ENCODE results near the gene SLCO1B1. TPM values are rescaled to one million over a fixed set of nuclear protein-coding genes. Genes with fewer than 3 reads are reported as not detected.
"Not testable (repeated sequence)": the region's sequence is repeated elsewhere in the genome, so short reads cannot be mapped to it uniquely, and the experiment has no call there.

The SLCO1B1 gene
- polyA plus RNA-seq, 4 donors: not detected

GRCh38 chr12:21172079-21172478 lies 41.1 kb downstream of the SLCO1B1 start:
- no peak for FAIRE-seq
- no peak overlapping the region for H3K27ac ChIP-seq (ENCODE audit: low read depth in 1 of 3, low read length in 2 of 3)
- no peak for DNase-seq
- H3K4me1 ChIP-seq (ENCODE audit: control insufficient read depth in 3 of 3, insufficient read depth in 2 of 3, low read depth in 1 of 3, low read length in 2 of 3): no peaks in the 10 kb centered on the region
- no peak overlapping the region for H3K4me3 ChIP-seq (ENCODE audit: low read depth in 1 of 3, low read length in 3 of 3)
- 94 to 97% (median 97%) methylated on average over 1 of the region's 1 CpG for WGBS, 3 donors
- H3K36me3 ChIP-seq (ENCODE audit: control insufficient read depth in 3 of 3, insufficient read depth in 2 of 3, low read depth in 1 of 3, low read length in 3 of 3): no peaks in the 10 kb centered on the region
- H3K27me3 ChIP-seq (ENCODE audit: control insufficient read depth in 3 of 3, insufficient read depth in 3 of 3, low read length in 3 of 3): no peaks in the 10 kb centered on the region
- no peaks in the 10 kb centered on the region for H3K9me3 ChIP-seq (ENCODE audit: control insufficient read depth in 2 of 2, insufficient read depth in 1 of 2, low read depth in 1 of 2, low read length in 1 of 2)

GRCh38 chr12:21183721-21184275 lies 52.8 kb downstream of the SLCO1B1 start:
- Histone ChIP-seq H3K4me1 (ENCODE audit: control insufficient read depth in 3 of 3, insufficient read depth in 2 of 3, low read depth in 1 of 3, low read length in 2 of 3) (no peaks in the 10 kb centered on the region), H3K36me3 (ENCODE audit: control insufficient read depth in 3 of 3, insufficient read depth in 2 of 3, low read depth in 1 of 3, low read length in 3 of 3) (no peaks in the 10 kb centered on the region), H3K27me3 (ENCODE audit: control insufficient read depth in 3 of 3, insufficient read depth in 3 of 3, low read length in 3 of 3) (no peaks in the 10 kb centered on the region), H3K4me3 (ENCODE audit: low read depth in 1 of 3, low read length in 3 of 3) (no peak overlapping the region), H3K27ac (ENCODE audit: low read depth in 1 of 3, low read length in 2 of 3) (no peak overlapping the region), H3K9me3 (ENCODE audit: control insufficient read depth in 2 of 2, insufficient read depth in 1 of 2, low read depth in 1 of 2, low read length in 1 of 2) (no peaks in the 10 kb centered on the region)
- FAIRE-seq (no peak), DNase-seq (no peak)
- 53 to 64% (median 55%) methylated on average over 3 of the region's 3 CpGs for WGBS, 3 donors

- Histone ChIP-seq H3K27ac (ENCODE audit: low read depth in 1 of 3, low read length in 2 of 3) (no peak overlapping the region), H3K36me3 (ENCODE audit: control insufficient read depth in 3 of 3, insufficient read depth in 2 of 3, low read depth in 1 of 3, low read length in 3 of 3) (no peaks in the 10 kb centered on the region), H3K4me1 (ENCODE audit: control insufficient read depth in 3 of 3, insufficient read depth in 2 of 3, low read depth in 1 of 3, low read length in 2 of 3) (no peaks in the 10 kb centered on the region), H3K4me3 (ENCODE audit: low read depth in 1 of 3, low read length in 3 of 3) (no peak overlapping the region), H3K27me3 (ENCODE audit: control insufficient read depth in 3 of 3, insufficient read depth in 3 of 3, low read length in 3 of 3) (no peaks in the 10 kb centered on the region), H3K9me3 (ENCODE audit: control insufficient read depth in 2 of 2, insufficient read depth in 1 of 2, low read depth in 1 of 2, low read length in 1 of 2) (no peaks in the 10 kb centered on the region)
- FAIRE-seq (no peak), DNase-seq (peak; percentile 8 to 29)
- 16 to 58% (median 23%) methylated on average over 3 of the region's 3 CpGs for WGBS, 3 donors
These were observed 59.0 kb downstream of the SLCO1B1 start for GRCh38 chr12:21190016-21190415.

- WGBS, 3 donors: 81 to 92% (median 85%) methylated on average over 12 to 18 of the region's 19 CpGs
- DNase-seq; FAIRE-seq; H3K27ac ChIP-seq (ENCODE audit: low read depth in 1 of 3, low read length in 2 of 3); H3K9me3 ChIP-seq (ENCODE audit: control insufficient read depth in 2 of 2, insufficient read depth in 1 of 2, low read depth in 1 of 2, low read length in 1 of 2); H3K27me3 ChIP-seq (ENCODE audit: control insufficient read depth in 3 of 3, insufficient read depth in 3 of 3, low read length in 3 of 3); H3K4me3 ChIP-seq (ENCODE audit: low read depth in 1 of 3, low read length in 3 of 3); H3K36me3 ChIP-seq (ENCODE audit: control insufficient read depth in 3 of 3, insufficient read depth in 2 of 3, low read depth in 1 of 3, low read length in 3 of 3); H3K4me1 ChIP-seq (ENCODE audit: control insufficient read depth in 3 of 3, insufficient read depth in 2 of 3, low read depth in 1 of 3, low read length in 2 of 3): not testable (repeated sequence)
These were observed 83.4 kb downstream of the SLCO1B1 start for GRCh38 chr12:21214433-21214832.

- no peak overlapping the region for H3K27ac ChIP-seq (ENCODE audit: low read depth in 1 of 3, low read length in 2 of 3)
- no peak for FAIRE-seq
- no peak overlapping the region for H3K4me3 ChIP-seq (ENCODE audit: low read depth in 1 of 3, low read length in 3 of 3)
- H3K4me1 ChIP-seq (ENCODE audit: control insufficient read depth in 3 of 3, insufficient read depth in 2 of 3, low read depth in 1 of 3, low read length in 2 of 3): no peaks in the 10 kb centered on the region
- whole genome bisulfite sequencing, 3 donors: 31 to 58% (median 40%) methylated on average over 2 of the region's 2 CpGs
- H3K27me3 ChIP-seq (ENCODE audit: control insufficient read depth in 3 of 3, insufficient read depth in 3 of 3, low read length in 3 of 3): no peaks in the 10 kb centered on the region
- DNase-seq: no peak
- H3K36me3 ChIP-seq (ENCODE audit: control insufficient read depth in 3 of 3, insufficient read depth in 2 of 3, low read depth in 1 of 3, low read length in 3 of 3): no peaks in the 10 kb centered on the region
- H3K9me3 ChIP-seq (ENCODE audit: control insufficient read depth in 2 of 2, insufficient read depth in 1 of 2, low read depth in 1 of 2, low read length in 1 of 2): no peaks in the 10 kb centered on the region
These were observed 88.2 kb downstream of the SLCO1B1 start for GRCh38 chr12:21219206-21219605.

GRCh38 chr12:21220266-21220665 lies 89.3 kb downstream of the SLCO1B1 start:
- no peaks in the 10 kb centered on the region for H3K36me3 ChIP-seq (ENCODE audit: control insufficient read depth in 3 of 3, insufficient read depth in 2 of 3, low read depth in 1 of 3, low read length in 3 of 3)
- H3K27ac ChIP-seq (ENCODE audit: low read depth in 1 of 3, low read length in 2 of 3): no peak overlapping the region
- H3K27me3 ChIP-seq (ENCODE audit: control insufficient read depth in 3 of 3, insufficient read depth in 3 of 3, low read length in 3 of 3): no peaks in the 10 kb centered on the region
- DNase-seq: no peak
- no peaks in the 10 kb centered on the region for H3K9me3 ChIP-seq (ENCODE audit: control insufficient read depth in 2 of 2, insufficient read depth in 1 of 2, low read depth in 1 of 2, low read length in 1 of 2)
- H3K4me3 ChIP-seq (ENCODE audit: low read depth in 1 of 3, low read length in 3 of 3): no peak overlapping the region
- WGBS, 3 donors: 62 to 70% (median 65%) methylated on average over 3 of the region's 3 CpGs
- H3K4me1 ChIP-seq (ENCODE audit: control insufficient read depth in 3 of 3, insufficient read depth in 2 of 3, low read depth in 1 of 3, low read length in 2 of 3): no peaks in the 10 kb centered on the region
- no peak for FAIRE-seq

GRCh38 chr12:21221072-21221471 lies 90.1 kb downstream of the SLCO1B1 start:
- DNase-seq: no peak
- no peak for FAIRE-seq
- Histone ChIP-seq H3K4me1 (ENCODE audit: control insufficient read depth in 3 of 3, insufficient read depth in 2 of 3, low read depth in 1 of 3, low read length in 2 of 3) (no peaks in the 10 kb centered on the region), H3K9me3 (ENCODE audit: control insufficient read depth in 2 of 2, insufficient read depth in 1 of 2, low read depth in 1 of 2, low read length in 1 of 2) (no peaks in the 10 kb centered on the region), H3K36me3 (ENCODE audit: control insufficient read depth in 3 of 3, insufficient read depth in 2 of 3, low read depth in 1 of 3, low read length in 3 of 3) (no peaks in the 10 kb centered on the region), H3K4me3 (ENCODE audit: low read depth in 1 of 3, low read length in 3 of 3) (no peak overlapping the region), H3K27me3 (ENCODE audit: control insufficient read depth in 3 of 3, insufficient read depth in 3 of 3, low read length in 3 of 3) (no peaks in the 10 kb centered on the region), H3K27ac (ENCODE audit: low read depth in 1 of 3, low read length in 2 of 3) (no peak overlapping the region)

GRCh38 chr12:21221778-21222177 lies 90.8 kb downstream of the SLCO1B1 start:
- H3K36me3 ChIP-seq (ENCODE audit: control insufficient read depth in 3 of 3, insufficient read depth in 2 of 3, low read depth in 1 of 3, low read length in 3 of 3): no peaks in the 10 kb centered on the region
- FAIRE-seq: no peak
- no peaks in the 10 kb centered on the region for H3K4me1 ChIP-seq (ENCODE audit: control insufficient read depth in 3 of 3, insufficient read depth in 2 of 3, low read depth in 1 of 3, low read length in 2 of 3)
- no peaks in the 10 kb centered on the region for H3K27me3 ChIP-seq (ENCODE audit: control insufficient read depth in 3 of 3, insufficient read depth in 3 of 3, low read length in 3 of 3)
- no peak overlapping the region for H3K4me3 ChIP-seq (ENCODE audit: low read depth in 1 of 3, low read length in 3 of 3)
- no peak for DNase-seq
- H3K9me3 ChIP-seq (ENCODE audit: control insufficient read depth in 2 of 2, insufficient read depth in 1 of 2, low read depth in 1 of 2, low read length in 1 of 2): no peaks in the 10 kb centered on the region
- no peak overlapping the region for H3K27ac ChIP-seq (ENCODE audit: low read depth in 1 of 3, low read length in 2 of 3)

- Histone ChIP-seq H3K9me3 (ENCODE audit: control insufficient read depth in 2 of 2, insufficient read depth in 1 of 2, low read depth in 1 of 2, low read length in 1 of 2) (no peaks in the 10 kb centered on the region), H3K27me3 (ENCODE audit: control insufficient read depth in 3 of 3, insufficient read depth in 3 of 3, low read length in 3 of 3) (no peaks in the 10 kb centered on the region), H3K4me3 (ENCODE audit: low read depth in 1 of 3, low read length in 3 of 3) (no peak overlapping the region), H3K4me1 (ENCODE audit: control insufficient read depth in 3 of 3, insufficient read depth in 2 of 3, low read depth in 1 of 3, low read length in 2 of 3) (no peaks in the 10 kb centered on the region), H3K36me3 (ENCODE audit: control insufficient read depth in 3 of 3, insufficient read depth in 2 of 3, low read depth in 1 of 3, low read length in 3 of 3) (no peaks in the 10 kb centered on the region), H3K27ac (ENCODE audit: low read depth in 1 of 3, low read length in 2 of 3) (no peak overlapping the region)
- FAIRE-seq (no peak), DNase-seq (no peak)
These were observed 92.9 kb downstream of the SLCO1B1 start for GRCh38 chr12:21223930-21224329.

All from small intestine (tissue), 7 donors.